ENCODE measurements around the gene GSC.
A peak's percentile ranks its signal among the peaks of the same experiment; 100 is the strongest.
"Not testable (repeated sequence)": the region's sequence is repeated elsewhere in the genome, so short reads cannot be mapped to it uniquely, and the experiment has no call there.

Gene GSC

DNA sequence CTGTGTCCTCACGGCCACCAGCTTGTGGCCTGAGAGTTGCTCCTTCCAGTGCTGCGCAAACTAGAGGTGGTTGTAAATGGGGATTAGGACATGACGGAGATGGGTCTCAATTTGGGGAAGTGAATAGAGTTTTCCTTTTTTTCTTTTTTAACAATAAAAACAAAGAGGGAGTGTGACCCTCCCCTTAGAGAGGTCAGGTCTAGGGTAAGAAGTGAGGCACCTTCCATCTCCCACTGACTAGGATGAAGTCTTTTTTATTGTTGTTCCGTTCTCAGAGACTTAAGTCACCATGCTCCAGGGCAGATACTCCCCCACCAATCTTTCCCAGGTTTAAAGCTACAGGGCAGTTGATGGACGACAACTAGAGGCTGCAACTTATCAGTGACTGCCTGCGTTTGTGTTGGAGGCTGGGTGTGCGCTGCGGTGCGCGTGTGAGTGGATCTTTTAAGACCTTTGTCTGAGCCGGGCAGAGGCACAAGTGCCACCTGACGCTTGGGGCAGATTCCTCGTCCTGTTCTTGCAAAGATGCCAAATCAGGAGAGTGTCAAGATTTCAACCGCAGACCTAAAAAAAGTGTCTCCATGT, 2.1 kb upstream of the GSC start:
- no peak for DNase-seq (ENCODE audit: low read depth in 3 of 3)

DNA sequence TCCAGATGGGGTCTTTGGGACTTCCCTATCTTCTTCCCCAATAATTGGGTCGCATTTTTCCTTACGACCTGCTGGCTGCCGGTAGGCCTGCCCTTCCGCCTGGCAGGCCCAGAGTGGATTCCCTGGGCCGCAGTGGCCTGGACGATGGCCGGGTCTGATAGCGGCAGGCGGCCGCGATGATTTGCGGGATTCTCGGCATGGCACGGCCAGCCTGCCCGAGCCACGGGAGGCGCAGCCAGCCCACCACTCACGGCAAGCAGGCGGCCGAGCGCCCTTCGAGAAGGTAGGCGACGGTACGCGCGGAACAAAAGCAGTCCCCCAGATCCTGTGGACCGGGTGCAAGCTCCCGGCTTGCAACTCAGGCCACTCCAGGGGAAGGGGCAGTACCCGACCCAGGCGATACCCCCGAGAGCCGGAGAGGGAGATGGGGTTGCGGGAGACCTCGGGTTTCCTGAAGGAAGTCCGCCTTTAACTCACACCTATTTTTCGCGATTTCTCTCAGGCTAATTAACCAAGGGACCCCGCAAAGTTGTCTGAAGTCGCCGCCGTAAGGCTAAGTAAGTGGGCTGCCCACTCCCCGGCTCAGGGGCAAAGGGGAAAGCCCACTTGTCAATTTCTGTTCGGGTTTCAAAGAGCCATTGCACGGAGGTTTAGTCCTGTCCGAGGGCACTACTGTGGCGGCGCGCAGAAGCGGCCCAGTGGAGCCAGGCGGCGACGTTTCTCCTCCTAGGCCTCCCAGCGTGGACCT, 1.4 kb upstream of the GSC start:
- no peak for DNase-seq (ENCODE audit: low read depth in 3 of 3)

DNA sequence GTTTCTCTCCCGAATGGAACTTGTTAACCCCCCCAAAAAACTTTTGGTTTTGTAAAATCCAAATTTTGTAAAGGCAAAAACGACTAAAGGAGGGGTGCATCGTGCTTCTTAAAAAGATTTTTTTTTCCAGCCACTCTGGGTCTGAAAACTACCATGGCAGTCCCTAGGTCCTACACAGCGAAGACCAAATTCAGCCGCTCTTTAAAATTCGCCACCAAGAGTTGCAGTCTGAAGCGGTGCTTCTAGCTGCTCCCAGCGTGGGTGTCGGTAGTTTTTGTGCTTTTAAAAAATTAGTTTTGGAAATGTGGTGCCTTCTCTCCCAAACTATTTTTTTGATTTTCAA, 873 bp upstream of the GSC start:
- no peak for DNase-seq (ENCODE audit: low read depth in 3 of 3)

DNA sequence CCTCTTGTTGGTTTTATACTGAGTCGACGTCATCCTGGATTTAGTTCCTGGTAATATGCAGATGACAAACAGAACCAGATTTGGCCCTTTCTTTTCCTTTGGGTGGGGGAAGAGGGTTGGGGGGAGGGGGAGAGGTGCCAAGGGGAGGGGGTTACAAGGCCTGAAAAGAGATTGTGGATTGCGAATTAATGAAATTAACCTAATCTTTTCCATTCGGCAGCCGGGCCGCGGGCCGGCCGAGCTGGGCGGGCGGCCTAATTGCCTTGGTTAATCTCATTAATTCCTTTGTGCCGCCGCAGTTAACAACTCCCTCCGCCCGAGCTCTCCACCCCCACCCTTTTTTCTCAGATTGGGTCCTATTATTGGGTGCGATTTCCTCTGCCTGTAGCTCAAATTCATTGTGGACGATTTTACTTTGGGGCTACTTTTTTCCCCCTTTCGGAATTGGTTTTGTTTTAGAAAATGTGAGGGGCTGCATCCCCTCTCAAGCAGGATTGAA, 387 bp upstream of the GSC start:
- no peak for DNase-seq (ENCODE audit: low read depth in 3 of 3)

DNA sequence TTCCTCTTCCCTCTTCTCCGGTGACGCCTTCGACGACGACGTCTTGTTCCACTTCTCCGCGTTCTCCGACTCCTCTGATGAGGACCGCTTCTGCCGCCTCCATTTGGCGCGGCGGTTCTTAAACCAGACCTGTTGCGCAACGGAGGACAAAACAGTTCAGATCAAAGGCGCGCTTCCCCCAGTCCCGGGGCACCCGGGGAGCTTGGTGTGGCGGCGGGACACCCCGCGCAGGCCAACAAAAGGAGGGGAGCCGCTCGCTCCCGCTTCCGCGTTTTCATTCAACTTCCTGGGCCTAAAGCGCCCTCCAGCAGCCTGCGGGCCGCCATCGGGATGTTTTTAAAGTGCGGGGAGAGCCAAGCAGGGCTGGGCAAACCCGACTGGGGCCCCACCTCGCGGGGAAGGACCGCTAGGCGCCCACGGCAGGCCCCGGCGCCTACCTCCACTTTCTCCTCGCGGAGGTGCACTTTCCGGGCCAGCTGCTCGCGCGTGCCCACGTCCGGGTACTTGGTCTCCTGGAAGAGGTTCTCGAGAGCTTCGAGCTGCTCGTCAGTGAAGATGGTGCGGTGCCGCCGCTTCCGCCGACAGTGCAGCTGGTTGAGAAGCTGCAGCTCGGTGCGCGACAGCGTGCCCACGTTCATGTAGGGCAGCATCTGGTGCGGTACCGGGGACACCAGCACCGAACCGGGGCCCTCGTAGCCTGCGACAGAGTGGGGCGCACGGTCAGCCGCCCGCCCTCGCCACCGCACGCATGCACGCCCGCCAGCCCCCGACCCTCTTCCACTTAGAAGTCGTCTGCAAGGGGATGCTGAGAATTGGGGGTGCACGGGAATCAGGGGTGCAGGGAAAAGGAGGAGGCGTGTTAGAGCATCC, 1.2 kb downstream of the GSC start:
- DNase-seq (ENCODE audit: low read depth in 3 of 3), result peak in 1 of 3 experiments; percentile 8

DNA sequence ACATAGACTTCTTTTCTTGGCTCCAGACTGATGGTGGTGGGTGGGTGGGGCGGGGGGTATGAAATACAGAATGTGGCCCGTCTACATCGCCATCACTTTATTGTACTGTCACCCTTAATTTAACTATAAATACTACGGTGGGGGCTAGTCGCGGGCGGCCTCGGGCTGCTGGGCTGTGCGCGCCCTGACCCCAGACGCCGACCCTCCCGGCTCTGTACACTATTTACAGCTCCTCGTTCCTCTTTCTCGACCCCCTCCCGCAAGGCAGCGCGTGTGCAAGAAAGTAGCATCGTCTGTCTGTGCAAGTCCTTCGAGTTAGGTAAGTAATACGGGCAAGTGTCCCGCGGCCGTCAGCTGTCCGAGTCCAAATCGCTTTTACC, 1.8 kb downstream of the GSC start:
- no peak for DNase-seq (ENCODE audit: low read depth in 3 of 3)

DNA sequence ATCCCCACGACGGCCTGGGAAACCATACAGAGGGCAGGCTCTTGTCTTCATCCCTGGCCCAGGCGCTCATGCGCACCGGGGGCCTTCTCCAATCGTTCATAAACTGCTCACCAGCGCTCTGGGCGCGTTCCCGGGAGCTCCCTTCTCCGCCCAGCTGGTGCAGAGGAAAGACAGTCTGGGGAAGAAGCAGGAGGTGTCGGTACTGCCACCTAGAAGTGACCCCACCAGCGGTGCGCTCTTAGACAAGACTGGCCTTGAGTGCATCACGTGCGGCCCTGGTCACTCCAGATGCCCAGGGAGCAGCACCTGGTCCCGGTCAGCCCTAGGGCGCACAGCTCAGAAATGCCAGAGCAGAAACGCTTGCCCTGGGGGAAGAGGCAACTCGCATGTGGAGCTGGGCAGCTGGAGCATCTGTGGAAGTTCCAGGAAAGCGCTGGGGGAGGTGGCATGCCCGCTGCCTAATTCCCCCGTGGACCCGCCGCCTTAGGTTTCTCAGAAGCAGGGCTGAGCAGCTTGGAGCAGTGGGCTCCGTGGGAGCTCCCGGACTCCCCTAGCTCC, 2.5 kb downstream of the GSC start:
- no peak for DNase-seq (ENCODE audit: low read depth in 3 of 3)

DNA sequence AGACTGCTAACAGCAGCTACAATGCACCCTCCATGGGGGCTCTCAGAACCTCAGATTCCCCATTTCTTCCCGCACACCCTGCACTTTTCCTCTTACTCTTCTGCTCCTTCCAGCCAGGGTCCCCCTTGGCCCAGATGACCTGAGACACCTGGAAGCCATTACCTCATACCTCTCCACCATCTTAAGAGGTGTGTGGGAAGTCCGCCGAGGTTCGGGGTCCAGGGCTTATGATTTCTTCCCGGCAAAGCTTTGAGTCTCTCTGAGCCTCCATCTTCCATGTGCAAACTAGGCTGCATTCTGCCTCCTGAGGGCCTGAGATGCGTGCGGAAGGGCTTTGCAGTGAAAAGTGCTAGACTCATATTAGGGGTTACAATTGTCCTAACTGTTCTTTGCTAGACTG, 5.3 kb downstream of the GSC start:
- DNase-seq (ENCODE audit: low read depth in 3 of 3), result no peak

DNA sequence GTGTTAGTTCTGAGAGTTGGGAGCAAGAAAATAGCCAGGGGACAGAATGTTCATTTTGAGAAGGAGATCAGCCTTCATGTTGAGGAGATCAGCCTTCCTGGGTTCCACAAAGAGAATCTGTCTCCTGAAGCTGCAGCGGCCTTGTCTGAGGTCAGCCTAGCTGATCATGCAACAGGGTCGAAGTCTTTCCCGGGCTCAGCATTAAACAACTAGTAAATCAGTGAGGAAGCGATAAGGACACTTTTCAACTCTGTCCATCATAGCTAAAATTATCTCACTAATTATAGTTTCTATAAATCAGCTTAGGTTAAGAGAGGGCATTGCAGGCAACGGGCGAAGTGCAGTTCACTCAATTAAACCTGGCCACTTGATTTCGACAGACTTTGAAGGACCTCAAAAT, 7.5 kb downstream of the GSC start:
- DNase-seq (ENCODE audit: low read depth in 3 of 3), result no peak

DNA sequence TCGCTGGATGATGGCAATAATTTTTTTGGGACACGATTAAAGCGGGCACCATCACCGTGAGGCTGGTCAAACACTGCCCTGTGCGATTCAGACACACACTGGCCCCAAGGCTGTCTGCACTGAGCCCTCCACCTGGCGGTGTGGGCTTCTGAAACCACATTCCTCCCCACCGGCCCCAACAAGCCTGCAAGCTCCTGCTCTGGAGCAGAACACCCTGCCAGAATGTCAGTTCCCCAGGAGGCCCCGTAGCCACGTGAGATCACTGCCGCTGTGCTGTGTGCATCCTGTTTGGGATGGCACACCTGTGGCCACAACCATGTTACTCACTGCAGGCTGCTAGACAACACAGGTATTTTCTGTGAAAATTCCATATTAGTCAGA, 7.9 kb downstream of the GSC start:
- DNase-seq (ENCODE audit: low read depth in 3 of 3), result no peak

DNA sequence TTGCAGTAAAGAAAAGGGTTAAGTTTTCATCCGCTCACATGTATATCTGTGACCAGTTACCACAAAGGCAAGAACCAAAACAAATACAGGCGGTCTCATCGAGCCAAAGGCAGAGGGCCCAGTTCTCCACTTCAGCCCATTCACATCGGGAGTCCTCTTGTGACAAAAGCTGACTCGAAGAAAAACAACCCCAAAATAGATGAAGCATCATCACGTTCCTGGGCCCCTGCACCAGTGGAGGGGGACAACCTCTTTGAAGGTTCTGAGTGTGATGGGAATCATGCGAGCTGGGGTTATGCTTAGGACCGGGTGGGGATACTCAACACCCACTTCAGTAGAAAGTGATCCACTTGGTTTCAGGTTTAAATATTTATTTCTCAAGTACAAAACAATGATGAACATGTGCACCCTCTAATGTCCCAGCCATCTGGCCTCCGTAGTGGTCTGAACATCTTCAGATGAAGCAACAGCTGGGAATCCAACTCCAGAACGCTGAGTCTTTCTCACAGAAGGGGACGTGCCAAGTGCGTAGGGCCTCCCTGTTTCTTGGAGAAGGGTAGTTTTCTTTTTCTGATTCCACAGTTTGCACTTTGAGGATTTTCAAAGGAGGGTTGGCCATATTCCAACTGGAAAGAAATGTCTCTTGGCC, 8.4 kb downstream of the GSC start:
- no peak for DNase-seq (ENCODE audit: low read depth in 3 of 3)

DNA sequence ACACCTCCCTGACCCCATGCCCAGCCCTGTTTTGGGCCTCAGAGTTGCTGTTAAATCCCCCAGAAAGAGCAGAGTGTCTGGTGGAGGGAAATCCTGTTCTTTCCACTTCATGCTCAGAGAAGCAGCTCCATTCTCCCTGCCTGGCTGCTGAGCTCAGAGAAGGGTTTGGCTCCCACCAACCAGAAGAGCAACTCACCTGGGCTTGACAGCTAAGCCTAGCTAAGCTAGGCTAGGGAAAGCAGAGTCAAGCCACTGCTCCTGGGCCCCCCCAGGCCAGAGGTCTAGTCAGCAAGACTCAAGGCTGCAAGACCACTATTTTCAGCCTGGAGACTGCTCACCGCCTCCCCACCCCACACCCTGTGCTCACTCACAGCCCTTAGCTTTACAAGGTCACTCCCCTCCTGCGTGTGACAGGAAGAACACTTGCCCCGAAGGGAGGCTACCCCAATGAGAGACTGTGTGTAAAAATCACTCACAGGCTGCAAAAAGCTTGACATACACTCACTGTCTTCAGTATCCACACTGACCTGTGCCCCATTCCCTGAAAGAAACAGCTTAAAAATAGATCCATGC, 13.5 kb downstream of the GSC start:
- no peak for DNase-seq (ENCODE audit: low read depth in 3 of 3)

DNA sequence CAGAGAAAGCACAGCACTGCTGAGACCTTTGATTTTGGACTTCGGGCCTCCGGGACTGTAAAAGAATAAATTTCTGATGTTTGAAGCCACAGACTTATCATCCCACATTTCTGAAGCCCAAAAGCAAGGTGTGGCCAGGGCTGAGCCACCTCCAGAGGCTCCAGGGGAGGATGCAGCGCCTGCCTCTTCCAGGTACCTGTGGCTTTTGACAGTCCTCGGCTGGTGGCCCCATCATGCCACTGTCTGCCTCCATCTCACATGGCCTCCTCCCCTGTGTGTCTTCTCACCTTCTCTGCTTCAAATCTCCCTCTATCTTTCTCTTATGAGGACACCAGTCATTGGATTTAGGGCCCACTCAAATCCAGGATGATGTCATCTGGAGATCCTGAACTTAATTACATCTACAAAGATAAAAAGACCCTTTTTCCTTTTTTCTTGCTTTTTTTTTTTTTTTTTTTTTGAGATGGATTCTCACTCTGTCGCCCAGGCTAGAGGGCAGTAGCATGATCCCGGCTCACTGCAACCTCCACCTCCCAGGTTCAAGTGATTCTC, 15.4 kb downstream of the GSC start:
- no peak for DNase-seq (ENCODE audit: low read depth in 3 of 3)

DNA sequence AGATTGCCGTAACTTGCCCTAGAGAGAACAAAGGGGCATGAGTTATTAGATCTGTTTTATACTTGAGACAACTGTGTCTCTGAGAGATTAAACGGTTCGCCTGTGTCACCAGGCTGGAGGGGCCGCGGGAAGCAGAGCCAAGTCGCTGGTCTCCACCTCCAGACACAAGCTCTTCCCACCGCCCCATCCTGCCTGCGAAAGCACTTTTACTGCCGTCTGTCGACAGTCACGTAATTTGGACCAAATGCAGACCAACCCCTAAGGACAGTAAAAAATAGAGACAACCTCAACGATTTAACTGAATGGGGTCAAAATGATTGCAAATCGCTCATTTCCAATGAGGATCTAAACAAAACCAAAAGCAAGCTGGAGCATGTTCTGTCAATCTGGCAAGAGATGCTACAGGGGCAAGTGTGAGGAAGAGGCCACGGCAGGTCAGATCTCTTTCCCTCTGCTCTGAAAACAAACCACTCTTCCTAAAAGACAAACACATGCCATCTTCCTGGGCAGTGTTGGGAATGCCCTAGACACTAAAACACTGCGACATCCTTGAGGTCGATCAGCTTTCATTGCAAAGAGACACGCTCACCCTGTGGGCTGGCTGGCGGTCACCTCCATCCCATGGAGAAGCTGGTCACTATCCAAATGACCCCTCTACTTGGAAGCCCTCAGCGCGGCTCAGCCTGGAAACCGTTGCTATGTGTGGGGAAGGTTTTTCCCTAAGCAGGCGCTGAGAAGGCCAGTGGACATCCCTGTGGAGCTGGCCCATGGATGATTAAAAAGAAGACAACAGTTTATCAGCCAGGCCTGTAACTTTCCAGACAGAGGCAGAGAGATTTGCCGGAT, 17.1 kb downstream of the GSC start:
- DNase-seq (ENCODE audit: low read depth in 3 of 3), result no peak

DNA sequence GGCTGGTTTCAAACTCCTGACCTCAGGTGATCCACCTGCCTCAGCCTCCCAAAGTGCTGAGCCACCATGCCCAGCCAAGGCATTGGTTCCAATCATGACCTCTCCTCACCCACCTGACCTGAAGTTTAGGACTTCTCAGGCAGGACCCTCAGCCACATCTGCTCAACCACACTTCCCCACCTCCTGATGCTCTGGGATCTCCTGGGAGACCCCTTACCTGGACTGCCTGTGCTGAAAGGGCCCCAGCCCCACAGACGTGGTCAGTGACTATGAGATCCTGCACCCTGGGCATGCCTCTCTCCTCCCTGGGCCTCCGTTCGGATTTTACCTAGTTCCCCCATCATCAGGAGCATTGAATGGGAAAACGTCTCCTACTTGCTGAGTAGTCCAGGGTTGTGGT, 18.0 kb downstream of the GSC start:
- DNase-seq (ENCODE audit: low read depth in 3 of 3), result no peak

DNA sequence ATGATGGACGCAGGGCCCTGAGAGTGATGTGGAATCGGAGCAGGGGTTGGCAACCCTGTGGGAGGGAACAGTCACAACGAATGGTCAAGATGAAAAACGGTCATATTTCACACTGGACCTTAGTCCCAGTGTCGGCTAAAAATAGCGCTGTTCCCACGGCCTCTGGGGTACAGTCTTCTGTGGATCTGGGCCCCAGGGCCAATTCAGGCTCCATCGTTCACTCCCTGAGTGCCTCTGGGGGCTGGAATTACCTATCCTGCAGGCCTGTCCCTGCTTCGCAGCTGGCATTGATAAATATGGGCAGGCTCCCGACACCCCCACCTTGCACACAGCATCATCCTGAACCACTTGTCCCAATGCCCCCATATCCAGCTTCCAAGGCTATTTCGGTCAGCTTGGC, 18.6 kb downstream of the GSC start:
- no peak for DNase-seq (ENCODE audit: low read depth in 3 of 3)

DNA sequence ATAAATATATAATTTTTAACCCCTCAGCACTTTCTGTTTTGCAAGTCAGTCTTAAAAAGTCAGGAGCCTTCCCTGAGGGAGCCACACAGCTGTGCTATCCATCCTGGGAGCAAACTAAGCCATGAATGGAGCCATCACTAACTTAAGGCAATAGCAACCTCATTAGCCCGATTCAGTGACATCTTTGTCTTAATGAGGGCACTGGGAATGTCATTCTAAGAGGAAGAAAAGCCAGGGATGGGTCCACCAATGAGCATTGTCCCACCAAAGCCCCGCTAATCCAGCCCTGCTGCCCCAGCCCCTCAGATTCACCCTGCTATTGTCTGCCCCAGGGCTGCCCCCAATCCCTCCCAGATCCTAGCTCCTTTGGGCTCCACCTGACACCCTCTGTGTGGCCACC, 19.5 kb downstream of the GSC start:
- DNase-seq (ENCODE audit: low read depth in 3 of 3), result no peak

DNA sequence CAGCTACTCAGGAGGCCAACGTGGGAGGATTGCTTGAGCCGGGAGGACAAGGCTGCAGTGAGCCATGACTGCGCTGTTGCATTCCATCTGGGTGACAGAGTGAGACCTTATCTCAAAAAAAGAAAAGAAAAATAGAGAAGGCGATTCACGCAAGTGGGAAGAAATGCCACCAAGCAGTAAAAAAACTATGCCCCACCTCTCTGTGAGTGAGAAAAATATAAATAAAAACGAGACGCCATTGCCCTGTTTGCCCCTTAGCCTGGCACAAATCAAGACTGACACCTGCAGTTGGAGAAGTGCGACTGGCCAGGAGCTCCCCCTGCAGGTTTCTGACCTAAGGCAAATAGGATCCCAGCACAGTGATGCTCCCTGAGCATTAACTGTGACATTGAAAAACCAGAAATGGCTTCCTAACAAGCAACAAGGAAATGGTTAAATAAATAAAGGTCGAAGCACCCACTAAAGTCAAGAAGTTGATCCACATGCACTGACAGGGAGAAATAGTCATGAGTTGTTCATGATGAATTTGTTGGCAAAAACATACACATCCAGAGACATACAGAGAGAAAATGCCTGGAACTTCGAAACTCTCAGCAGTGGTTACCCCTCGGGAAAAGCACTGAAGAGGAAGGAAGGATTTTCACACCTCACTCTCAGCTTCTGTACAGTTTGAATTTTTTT, 21.1 kb downstream of the GSC start:
- DNase-seq (ENCODE audit: low read depth in 3 of 3), result no peak

DNA sequence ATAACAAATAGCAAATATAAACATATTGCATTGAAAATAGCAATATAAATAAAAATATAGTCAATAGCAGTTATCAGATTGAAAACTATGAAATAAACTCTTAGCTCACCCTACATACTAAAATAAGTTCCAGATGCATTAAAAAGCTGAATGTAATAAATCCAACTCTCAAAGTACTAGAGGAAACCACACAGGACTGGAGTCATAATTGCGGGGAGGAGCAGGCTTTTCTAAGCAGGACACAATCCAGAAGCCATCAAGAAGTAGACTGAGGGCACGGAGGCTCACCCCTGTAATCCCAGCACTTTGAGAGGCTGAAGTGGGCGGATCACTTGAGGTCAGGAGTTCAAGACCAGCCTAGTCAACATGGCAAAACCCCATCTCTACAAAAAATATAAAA, 22.2 kb downstream of the GSC start:
- no peak for DNase-seq (ENCODE audit: low read depth in 3 of 3)

DNA sequence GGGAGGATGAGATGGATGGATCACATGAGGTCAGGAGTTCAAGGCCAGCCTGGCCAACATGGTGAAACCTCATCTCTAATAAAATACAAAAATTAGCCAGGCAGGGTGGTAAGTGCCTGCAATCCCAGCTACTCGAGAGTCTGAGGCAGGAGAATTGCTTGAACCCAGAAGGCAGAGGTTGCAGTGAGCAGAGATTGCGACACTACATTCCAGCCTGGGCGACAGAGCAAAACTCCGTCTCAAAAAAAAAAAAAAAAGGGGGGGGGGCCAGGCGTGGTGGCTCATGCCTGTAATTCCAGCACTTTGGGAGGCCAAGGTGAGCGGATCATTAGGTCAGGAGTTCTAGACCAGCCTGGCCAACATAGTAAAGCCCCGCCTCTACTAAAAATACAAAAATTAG, 22.8 kb downstream of the GSC start:
- DNase-seq (ENCODE audit: low read depth in 3 of 3), result not testable (repeated sequence)
